Skeletal muscle tissue (tissue), 4 donors: Measurements from ENCODE around the gene MAN2A1. TPM values are rescaled to one million over a fixed set of nuclear protein-coding genes. Genes with fewer than 3 reads are reported as not detected.

ENCODE experiments used
- H3K27ac ChIP-seq: one replicate; pipeline ENCODE4 v1.7.0; 2013; ENCODE audit warnings: mild to moderate bottlenecking, low read depth, low read length, inconsistent platforms
- H3K27me3 ChIP-seq, 3 donors: one replicate each; pipeline ENCODE4 v1.7.0; 2013; ENCODE audit warnings: low read length in 3 of 3; ENCODE audit not compliant: control insufficient read depth in 3 of 3, insufficient read depth in 3 of 3
- H3K36me3 ChIP-seq, 3 donors: one replicate each; pipeline ENCODE4 v1.7.0; 2013; ENCODE audit warnings: low read length in 3 of 3; ENCODE audit not compliant: control insufficient read depth in 3 of 3, insufficient read depth in 3 of 3
- H3K4me1 ChIP-seq, 3 donors: one replicate each; pipeline ENCODE4 v1.7.0; 2013; ENCODE audit warnings: low read length in 3 of 3, mild to moderate bottlenecking in 3 of 3; ENCODE audit not compliant: control insufficient read depth in 3 of 3, insufficient read depth in 3 of 3
- H3K4me3 ChIP-seq, 3 donors: one replicate each; pipeline ENCODE4 v1.7.0; 2013; ENCODE audit warnings: low read length in 3 of 3
- H3K9ac ChIP-seq, 3 donors: one replicate each; pipeline ENCODE4 v1.7.0; 2013; ENCODE audit warnings: low read length in 3 of 3, mild to moderate bottlenecking in 3 of 3, moderate library complexity in 2 of 3, low read depth in 1 of 3
- H3K9me3 ChIP-seq, 3 donors: one replicate each; pipeline ENCODE4 v1.7.0; 2013; ENCODE audit warnings: low read length in 3 of 3; ENCODE audit not compliant: control insufficient read depth in 3 of 3
- total RNA-seq: library from RNA; depleted of rRNA; stranded (reverse); fragments of >200 nt; gene quantifications from one replicate; pipeline ENCODE4 v1.2.3, GENCODE V29; 2014
- donor health status: Osteomylitis.

The MAN2A1 gene
- total RNA-seq, 1 donor from 2014 or later = 81.4 TPM

DNA sequence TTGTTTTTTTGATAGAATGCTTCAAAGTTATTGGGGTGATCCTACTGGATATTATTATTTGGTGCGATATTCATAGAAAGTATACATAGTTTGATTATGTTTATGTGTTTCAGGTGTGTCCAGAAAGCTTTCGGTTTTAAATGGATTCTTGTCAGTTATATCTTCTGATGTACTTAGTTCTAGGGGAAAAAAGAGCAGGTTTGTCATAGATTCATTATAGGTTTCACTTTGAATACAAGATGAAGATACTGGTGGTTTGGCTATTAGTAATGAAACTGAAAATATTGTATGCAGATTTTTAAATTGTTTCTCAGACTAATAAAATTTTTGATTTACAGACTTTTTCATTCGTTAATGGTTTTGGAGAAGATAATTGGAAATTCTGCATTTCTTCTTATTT is 98.9 kb downstream of the MAN2A1 start:
- Histone ChIP-seq H3K27ac (no peak overlapping the region), H3K9me3 (no peaks in the 10 kb centered on the region), H3K4me1 (no peaks in the 10 kb centered on the region), H3K4me3 (no peak overlapping the region), H3K36me3 (peaks cover 0 to 6% (median 4%) of the 10 kb centered on the region in 3 donors), H3K9ac (no peak overlapping the region), H3K27me3 (no peaks in the 10 kb centered on the region)

DNA sequence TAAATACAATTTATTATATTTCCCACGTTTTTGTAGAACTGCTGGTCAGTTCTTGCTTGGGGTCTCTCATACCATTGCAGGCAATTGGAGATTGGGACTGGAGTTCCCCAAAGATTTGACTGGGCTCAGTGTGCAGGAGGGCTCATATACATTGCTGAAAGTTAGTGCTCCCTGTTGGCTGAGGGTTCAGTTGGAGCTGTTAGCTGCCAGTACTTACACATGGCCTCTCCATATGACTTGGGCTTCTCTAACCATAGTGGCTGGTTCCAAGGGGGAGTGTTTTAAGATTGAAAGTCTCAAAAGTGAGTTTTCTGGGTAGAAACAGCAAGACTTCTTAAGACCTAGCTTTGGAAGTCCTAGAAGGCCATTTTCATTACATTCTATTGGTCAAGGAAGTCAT is 102.9 kb downstream of the MAN2A1 start:
- Histone ChIP-seq H3K4me3 (no peak overlapping the region), H3K9me3 (no peaks in the 10 kb centered on the region), H3K9ac (no peak overlapping the region), H3K27me3 (no peaks in the 10 kb centered on the region), H3K36me3 (peaks cover 0 to 13% (median 13%) of the 10 kb centered on the region in 3 donors), H3K27ac (no peak overlapping the region), H3K4me1 (no peaks in the 10 kb centered on the region)

DNA sequence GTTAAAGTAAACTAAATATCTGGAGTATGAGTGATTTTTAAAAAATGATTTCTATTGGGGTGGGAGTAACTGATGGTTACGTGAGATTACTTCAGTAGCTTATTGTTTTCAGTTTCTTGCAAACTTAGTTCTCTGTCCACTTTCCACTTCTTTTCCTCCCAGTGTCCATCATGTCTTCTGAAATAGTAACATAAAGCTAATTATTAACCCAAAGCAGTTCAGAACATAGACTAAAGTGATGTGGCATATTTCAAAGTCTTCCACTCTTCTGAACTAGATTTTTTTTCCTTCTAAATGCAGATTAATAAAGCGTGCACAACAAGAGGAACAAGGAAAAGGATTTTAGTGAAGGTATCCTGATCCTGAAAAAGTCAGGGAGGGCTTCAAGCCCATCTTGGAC is 114.1 kb downstream of the MAN2A1 start:
- no peak overlapping the region for H3K9ac ChIP-seq
- H3K4me1 ChIP-seq = no peaks in the 10 kb centered on the region
- H3K9me3 ChIP-seq = no peaks in the 10 kb centered on the region
- peaks cover 0 to 4% (median 0%) of the 10 kb centered on the region in 3 donors for H3K36me3 ChIP-seq
- H3K27ac ChIP-seq = no peak overlapping the region
- H3K27me3 ChIP-seq = no peaks in the 10 kb centered on the region
- no peak overlapping the region for H3K4me3 ChIP-seq

- H3K4me3 ChIP-seq = no peak overlapping the region
- peaks cover 0 to 8% (median 0%) of the 10 kb centered on the region in 3 donors for H3K36me3 ChIP-seq
- H3K9ac ChIP-seq = no peak overlapping the region
- H3K4me1 ChIP-seq = no peaks in the 10 kb centered on the region
- H3K27me3 ChIP-seq = no peaks in the 10 kb centered on the region
- H3K9me3 ChIP-seq = no peaks in the 10 kb centered on the region
- no peak overlapping the region for H3K27ac ChIP-seq
These were observed 115.7 kb downstream of the MAN2A1 start for GRCh38 chr5:109805472-109805871.

DNA sequence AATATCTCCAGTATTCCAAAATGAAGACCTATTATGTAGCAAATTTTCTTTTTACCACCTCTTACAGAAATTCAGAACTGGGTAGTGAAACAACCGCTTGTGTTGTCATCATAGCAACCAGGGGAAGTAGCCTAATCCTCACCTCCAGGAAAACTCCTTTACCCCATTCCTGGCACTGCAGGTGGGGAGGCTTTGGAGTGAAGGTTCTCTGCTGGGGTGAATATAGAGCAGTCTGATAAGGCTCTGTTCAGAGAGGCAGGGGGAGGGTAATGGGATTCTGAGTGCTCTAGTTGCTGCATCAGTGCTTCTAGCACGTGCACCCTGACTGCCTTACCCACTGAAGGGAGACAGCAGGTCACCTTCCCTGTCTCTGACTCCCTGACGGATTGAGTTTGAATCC is 116.2 kb downstream of the MAN2A1 start:
- no peaks in the 10 kb centered on the region for H3K4me1 ChIP-seq
- H3K27ac ChIP-seq = no peak overlapping the region
- no peaks in the 10 kb centered on the region for H3K9me3 ChIP-seq
- H3K9ac ChIP-seq = no peak overlapping the region
- no peak overlapping the region for H3K4me3 ChIP-seq
- H3K36me3 ChIP-seq = peaks cover 0 to 9% (median 0%) of the 10 kb centered on the region in 3 donors
- H3K27me3 ChIP-seq = no peaks in the 10 kb centered on the region

DNA sequence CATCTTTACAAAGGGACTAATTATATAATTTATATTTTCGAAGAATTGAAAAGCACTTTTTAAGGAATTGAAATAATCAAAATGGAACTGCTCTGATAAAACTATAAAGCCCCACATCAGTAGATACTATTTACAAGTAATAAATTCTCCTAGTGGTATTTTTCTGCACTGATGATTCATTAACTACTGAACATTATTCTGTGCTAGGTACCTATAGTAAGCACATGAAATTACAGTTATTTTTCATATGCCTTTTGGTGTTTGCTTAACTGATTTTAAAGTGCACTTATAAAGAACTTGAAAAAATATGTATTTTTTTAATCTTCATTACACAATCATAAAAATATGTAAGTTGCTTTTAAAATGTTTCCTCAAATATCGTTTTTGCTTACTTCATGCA is 123.0 kb downstream of the MAN2A1 start:
- H3K4me1 ChIP-seq = peaks cover 0 to 6% (median 4%) of the 10 kb centered on the region in 3 donors
- H3K36me3 ChIP-seq = peaks cover 4 to 24% (median 8%) of the 10 kb centered on the region in 3 donors
- no peaks in the 10 kb centered on the region for H3K27me3 ChIP-seq
- no peak overlapping the region for H3K4me3 ChIP-seq
- no peak overlapping the region for H3K9ac ChIP-seq
- no peaks in the 10 kb centered on the region for H3K9me3 ChIP-seq
- no peak overlapping the region for H3K27ac ChIP-seq

DNA sequence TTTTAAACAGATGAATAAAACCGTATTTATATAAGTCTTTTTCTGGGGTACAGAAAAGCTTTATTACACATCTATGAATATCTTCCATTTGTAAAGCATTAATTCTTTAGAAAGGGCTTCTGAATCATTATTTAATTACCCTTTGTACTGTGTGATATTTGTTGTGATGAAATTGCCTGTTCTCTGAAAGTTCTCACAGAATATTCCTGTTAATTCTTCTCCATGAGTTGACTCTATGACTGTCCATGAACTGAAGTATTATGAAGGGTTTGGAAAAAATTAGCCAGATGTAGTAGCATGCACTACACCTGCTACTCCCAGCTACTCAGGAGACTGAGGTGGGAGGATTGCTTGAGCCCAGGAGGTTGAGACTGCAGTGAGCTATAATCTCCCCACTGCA is 127.0 kb downstream of the MAN2A1 start:
- H3K36me3 ChIP-seq = peaks cover 17 to 32% (median 23%) of the 10 kb centered on the region in 3 donors
- H3K27me3 ChIP-seq = no peaks in the 10 kb centered on the region
- H3K4me3 ChIP-seq = no peak overlapping the region
- no peaks in the 10 kb centered on the region for H3K9me3 ChIP-seq
- no peak overlapping the region for H3K9ac ChIP-seq
- peaks cover 0 to 6% (median 4%) of the 10 kb centered on the region in 3 donors for H3K4me1 ChIP-seq
- no peak overlapping the region for H3K27ac ChIP-seq

- H3K4me3 ChIP-seq = no peak overlapping the region
- no peak overlapping the region for H3K27ac ChIP-seq
- no peaks in the 10 kb centered on the region for H3K27me3 ChIP-seq
- no peaks in the 10 kb centered on the region for H3K4me1 ChIP-seq
- peaks cover 12 to 24% (median 22%) of the 10 kb centered on the region in 3 donors for H3K36me3 ChIP-seq
- H3K9ac ChIP-seq = no peak overlapping the region
- no peaks in the 10 kb centered on the region for H3K9me3 ChIP-seq
These were observed 130.2 kb downstream of the MAN2A1 start for GRCh38 chr5:109819878-109820277.

GRCh38 chr5:109823597-109823996 is 133.9 kb downstream of the MAN2A1 start:
- Histone ChIP-seq H3K4me3 (no peak overlapping the region), H3K27ac (no peak overlapping the region), H3K27me3 (no peaks in the 10 kb centered on the region), H3K9ac (no peak overlapping the region), H3K9me3 (no peaks in the 10 kb centered on the region), H3K36me3 (peaks cover 12 to 29% (median 16%) of the 10 kb centered on the region in 3 donors), H3K4me1 (no peaks in the 10 kb centered on the region)

- Histone ChIP-seq H3K27ac (no peak overlapping the region), H3K36me3 (peaks cover 5 to 17% (median 7%) of the 10 kb centered on the region in 3 donors), H3K9ac (no peak overlapping the region), H3K4me3 (no peak overlapping the region), H3K9me3 (no peaks in the 10 kb centered on the region), H3K4me1 (no peaks in the 10 kb centered on the region), H3K27me3 (no peaks in the 10 kb centered on the region)
These were observed 135.7 kb downstream of the MAN2A1 start for GRCh38 chr5:109825450-109825849.

GRCh38 chr5:109826426-109826825 is 136.7 kb downstream of the MAN2A1 start:
- Histone ChIP-seq H3K9ac (no peak overlapping the region), H3K4me3 (no peak overlapping the region), H3K27me3 (no peaks in the 10 kb centered on the region), H3K9me3 (no peaks in the 10 kb centered on the region), H3K27ac (no peak overlapping the region), H3K4me1 (no peaks in the 10 kb centered on the region), H3K36me3 (peaks cover 4 to 14% (median 9%) of the 10 kb centered on the region in 3 donors)
